Gastrocnemius medialis (tissue), 4 donors: ENCODE results near the gene KCNAB2.

Experiments used
- POLR2A ChIP-seq, 2 donors: fragments of 450-650 bp; IDR thresholded peaks; one replicate each; pipeline ENCODE4 v1.6.1; 2017; ENCODE audit warnings: antibody characterized with exemption in 2 of 2, mild to moderate bottlenecking in 2 of 2, moderate library complexity in 2 of 2
- TF ChIP-seq, protein P1 (sequence below), 5 experiments: fragments of 450-650 bp in 3 of 5; fragments of 200-600 bp in 2 of 5; sonication (generic) in 2 of 5; IDR thresholded peaks in 4 of 5; conservative IDR thresholded peaks in 1 of 5; 1 replicate in 4 of 5; 2 replicates in 1 of 5; pipeline ENCODE4 v1.5.1; 2016 to 2019; ENCODE audit warnings: antibody characterized with exemption in 5 of 5, mild to moderate bottlenecking in 3 of 5, moderate library complexity in 3 of 5

DNA sequence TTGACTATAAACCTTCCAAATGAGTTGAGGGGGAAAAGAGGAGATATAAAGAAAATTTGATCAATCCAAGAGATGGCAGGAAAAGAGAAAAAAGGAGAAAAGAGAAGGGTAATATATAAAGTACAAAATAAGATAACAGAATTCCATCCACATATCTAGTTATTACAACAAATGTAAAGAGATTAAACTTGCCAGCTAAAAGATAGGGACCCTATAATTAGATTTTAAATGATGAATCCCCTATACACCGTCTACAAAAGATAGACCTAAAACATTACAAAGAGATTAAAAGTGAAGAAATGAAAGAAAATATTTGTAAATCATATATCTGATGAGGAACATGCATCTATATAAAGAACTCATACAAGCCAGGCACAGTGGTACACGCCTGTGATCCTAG, 71.4 kb downstream of the KCNAB2 start:
- TF ChIP-seq, protein P1, sequence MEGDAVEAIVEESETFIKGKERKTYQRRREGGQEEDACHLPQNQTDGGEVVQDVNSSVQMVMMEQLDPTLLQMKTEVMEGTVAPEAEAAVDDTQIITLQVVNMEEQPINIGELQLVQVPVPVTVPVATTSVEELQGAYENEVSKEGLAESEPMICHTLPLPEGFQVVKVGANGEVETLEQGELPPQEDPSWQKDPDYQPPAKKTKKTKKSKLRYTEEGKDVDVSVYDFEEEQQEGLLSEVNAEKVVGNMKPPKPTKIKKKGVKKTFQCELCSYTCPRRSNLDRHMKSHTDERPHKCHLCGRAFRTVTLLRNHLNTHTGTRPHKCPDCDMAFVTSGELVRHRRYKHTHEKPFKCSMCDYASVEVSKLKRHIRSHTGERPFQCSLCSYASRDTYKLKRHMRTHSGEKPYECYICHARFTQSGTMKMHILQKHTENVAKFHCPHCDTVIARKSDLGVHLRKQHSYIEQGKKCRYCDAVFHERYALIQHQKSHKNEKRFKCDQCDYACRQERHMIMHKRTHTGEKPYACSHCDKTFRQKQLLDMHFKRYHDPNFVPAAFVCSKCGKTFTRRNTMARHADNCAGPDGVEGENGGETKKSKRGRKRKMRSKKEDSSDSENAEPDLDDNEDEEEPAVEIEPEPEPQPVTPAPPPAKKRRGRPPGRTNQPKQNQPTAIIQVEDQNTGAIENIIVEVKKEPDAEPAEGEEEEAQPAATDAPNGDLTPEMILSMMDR (IDR thresholded peaks at IDR 0.05 in 4 of 5, conservative IDR thresholded peaks at IDR 0.05 in 1 of 5): no peak
- no peak for TF ChIP-seq POLR2A (IDR thresholded peaks at IDR 0.05)
